ENCODE data around the gene SBF2. TPM values are rescaled to one million over a fixed set of nuclear protein-coding genes. Genes with fewer than 3 reads are reported as not detected.

Gene SBF2
- total RNA-seq, 1 experiment from 2014 or later: 30.2 TPM

DNA sequence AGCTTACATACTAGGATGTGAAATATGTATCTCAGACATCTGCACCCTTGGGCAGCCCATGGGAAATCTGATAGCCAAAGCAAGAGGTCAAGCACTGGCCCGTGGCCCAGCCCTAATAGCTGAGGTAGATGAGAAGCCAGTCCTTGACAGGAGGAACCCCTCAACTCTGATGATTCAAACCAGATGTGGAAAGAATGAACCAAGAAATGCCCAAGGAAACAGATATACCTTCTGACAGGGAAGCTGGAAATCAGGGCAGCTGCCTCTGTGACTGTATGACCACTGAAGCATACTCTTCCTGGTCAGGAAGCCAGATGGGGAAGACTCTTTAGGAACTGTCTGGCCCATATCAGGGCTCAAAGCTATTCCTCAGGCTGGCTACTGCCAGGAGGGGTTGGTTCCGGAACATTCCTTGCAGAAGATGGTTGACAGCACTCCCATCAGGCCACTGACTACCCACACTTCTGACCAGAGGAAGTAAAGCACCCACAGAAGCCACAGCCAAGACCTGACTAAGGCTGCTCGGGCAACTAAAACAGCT is 506.0 kb downstream of the SBF2 start:
- H3K4me3 Mint-ChIP-seq: no peak overlapping the region
- Histone ChIP-seq H3K79me1 (ENCODE audit: insufficient read depth, low read depth, low read length, poor library complexity, severe bottlenecking) (no peaks in the 10 kb centered on the region), H3K4me2 (ENCODE audit: insufficient read depth, insufficient read length, low read length) (no peak overlapping the region), H3K14ac (ENCODE audit: insufficient read depth, low read length) (no peak overlapping the region), H3K4me1 (ENCODE audit: insufficient read depth, low read length) (no peaks in the 10 kb centered on the region), H4K91ac (ENCODE audit: insufficient read length, low read depth, low read length) (no peak overlapping the region), H3K9ac (ENCODE audit: extremely low read depth, insufficient read length, low read length) (no peak overlapping the region), H4K5ac (ENCODE audit: insufficient read length, low read depth, low read length) (no peak overlapping the region), H4K8ac (replicated peaks; ENCODE audit: insufficient read length, low read depth, low read length) (no peak overlapping the region), H3K4ac (ENCODE audit: low read depth, low read length) (no peak overlapping the region), H3K56ac (ENCODE audit: insufficient read length, low read depth, low read length) (no peak overlapping the region), H2BK15ac (ENCODE audit: low read depth, low read length) (no peak overlapping the region), H3K23ac (ENCODE audit: insufficient read length, low read depth, low read length) (no peak overlapping the region), H3K27ac (ENCODE audit: insufficient read length, low read depth, low read length) (no peak overlapping the region), H3K23me2 (ENCODE audit: insufficient read length, low read depth, low read length, poor library complexity, severe bottlenecking) (no peaks in the 10 kb centered on the region), H2AK5ac (ENCODE audit: insufficient read length, low read length) (no peak overlapping the region), H4K20me1 (ENCODE audit: control insufficient read depth, insufficient read depth, insufficient read length) (no peaks in the 10 kb centered on the region), H2AFZ (ENCODE audit: low read length) (no peak overlapping the region), H3K27me3 (ENCODE audit: insufficient read depth, low read length) (no peaks in the 10 kb centered on the region), H2BK20ac (ENCODE audit: low read depth, low read length, poor library complexity, severe bottlenecking) (no peak overlapping the region), H3K18ac (ENCODE audit: insufficient read length, low read depth, low read length) (no peak overlapping the region), H2BK5ac (ENCODE audit: insufficient read length, low read length) (no peak overlapping the region), H2BK12ac (ENCODE audit: insufficient read length, low read depth, low read length) (no peak overlapping the region), H3K79me2 (ENCODE audit: insufficient read depth, low read length) (no peaks in the 10 kb centered on the region), H3T11ph (ENCODE audit: low read length) (no peak overlapping the region), H3K9me3 (ENCODE audit: control insufficient read depth, low read depth, low read length) (no peaks in the 10 kb centered on the region), H2BK120ac (ENCODE audit: low read depth, low read length, poor library complexity, severe bottlenecking) (no peak overlapping the region)
- H3K27ac Mint-ChIP-seq: peak overlapping the region in 1 of 3 experiments; percentile 72; a peak in 1 of 7 replicates
- no peak for TF ChIP-seq CTCF (conservative IDR thresholded peaks at IDR 0.05)
- H3K36me3 Mint-ChIP-seq (ENCODE audit: insufficient read depth in 1 of 3, low read depth in 3 of 3): peaks cover 14 to 42% (median 17%) of the 10 kb centered on the region in 3 experiments; a peak in 5 of 7 replicates
- no peaks in the 10 kb centered on the region for H3K9me3 Mint-ChIP-seq
- H3K4me1 Mint-ChIP-seq: peaks cover 0 to 4% of the 10 kb centered on the region in 2 experiments; a peak in 1 of 4 replicates
- WGBS (ENCODE audit: extremely low coverage, insufficient read length, low lambda C conversion rate): no CpG with 5 or more reads among the region's 3 CpGs
- H3K27me3 Mint-ChIP-seq (ENCODE audit: low read depth): no peaks in the 10 kb centered on the region
- no peak for DNase-seq

All from H9 (cell line).